Stimulated activated CD8-positive, alpha-beta memory T cell treated with anti-CD3 and anti-CD28 coated beads, Interleukin-15, amount 100 ng/mL, for 24 hours (primary cell): ENCODE measurements around the gene GALNT9.
"Not testable (repeated sequence)": the region's sequence is repeated elsewhere in the genome, so short reads cannot be mapped to it uniquely, and the experiment has no call there.

Experiments used
- DNase-seq: peaks from one replicate; pipeline ENCODE4 v3.0.0-alpha.2; 2020; ENCODE audit warnings: low read depth

The GALNT9 gene

GRCh38 chr12:132263451-132264049 is 65.8 kb downstream of the GALNT9 start:
- DNase-seq, result no peak

GRCh38 chr12:132263061-132263360 is 66.4 kb downstream of the GALNT9 start:
- no peak for DNase-seq

- DNase-seq, result no peak
These were observed 66.9 kb downstream of the GALNT9 start for GRCh38 chr12:132262256-132263060.

- DNase-seq, result no peak
These were observed 67.9 kb downstream of the GALNT9 start for GRCh38 chr12:132261328-132262138.

GRCh38 chr12:132260721-132261120 is 68.7 kb downstream of the GALNT9 start:
- no peak for DNase-seq

- no peak for DNase-seq
These were observed 69.3 kb downstream of the GALNT9 start for GRCh38 chr12:132259872-132260695.

GRCh38 chr12:132259364-132259871 is 70.0 kb downstream of the GALNT9 start:
- DNase-seq, result no peak

- no peak for DNase-seq
These were observed 70.8 kb downstream of the GALNT9 start for GRCh38 chr12:132258543-132258942.

- DNase-seq, result no peak
These were observed 71.4 kb downstream of the GALNT9 start for GRCh38 chr12:132257955-132258490.

GRCh38 chr12:132257206-132257954 is 72.0 kb downstream of the GALNT9 start:
- no peak for DNase-seq

GRCh38 chr12:132256646-132257045 is 72.7 kb downstream of the GALNT9 start:
- no peak for DNase-seq

GRCh38 chr12:132255642-132256041 is 73.7 kb downstream of the GALNT9 start:
- no peak for DNase-seq

GRCh38 chr12:132253698-132254480 is 75.5 kb downstream of the GALNT9 start:
- no peak for DNase-seq

- DNase-seq, result not testable (repeated sequence)
These were observed 76.4 kb downstream of the GALNT9 start for GRCh38 chr12:132252981-132253380.

GRCh38 chr12:132251741-132252490 is 77.5 kb downstream of the GALNT9 start:
- DNase-seq, result no peak

- DNase-seq, result no peak
These were observed 78.1 kb downstream of the GALNT9 start for GRCh38 chr12:132251310-132251709.

GRCh38 chr12:132250707-132251106 is 78.7 kb downstream of the GALNT9 start:
- no peak for DNase-seq

- DNase-seq, result no peak
These were observed 79.5 kb downstream of the GALNT9 start for GRCh38 chr12:132249689-132250478.
